Lower lobe of right lung (tissue), 2 donors: Measurements from ENCODE around the gene EXOC3. TPM values are rescaled to one million over a fixed set of nuclear protein-coding genes. Genes with fewer than 3 reads are reported as not detected.
A peak's percentile ranks its signal among the peaks of the same experiment; 100 is the strongest.

Experiments
- ATAC-seq, 2 donors: fragments of 200-7000 bp; cut with Tn5 transposase; one replicate each; pipeline ENCODE4 v1.9.1; 2020 to 2022; ENCODE audit warnings: mild to moderate bottlenecking in 2 of 2, moderate library complexity in 2 of 2
- DNase-seq: peaks from one replicate; pipeline ENCODE4 v3.0.0-alpha.2; 2020
- H3K27ac ChIP-seq: fragments of 200-600 bp; one replicate; pipeline ENCODE4 v1.8.0; 2022
- H3K27me3 ChIP-seq: fragments of 200-600 bp; one replicate; pipeline ENCODE4 v1.8.0; 2022; ENCODE audit warnings: low read depth
- H3K36me3 ChIP-seq: fragments of 200-600 bp; one replicate; pipeline ENCODE4 v1.8.0; 2022; ENCODE audit warnings: mild to moderate bottlenecking
- H3K4me1 ChIP-seq: fragments of 200-600 bp; one replicate; pipeline ENCODE4 v1.8.0; 2022
- H3K4me3 ChIP-seq: fragments of 200-600 bp; one replicate; pipeline ENCODE4 v1.8.0; 2022; ENCODE audit warnings: mild to moderate bottlenecking
- H3K9me3 ChIP-seq: fragments of 200-600 bp; one replicate; pipeline ENCODE4 v1.8.0; 2022
- CTCF ChIP-seq: fragments of 200-600 bp; IDR thresholded peaks from one replicate; pipeline ENCODE4 v1.8.0; 2022; ENCODE audit warnings: antibody characterized with exemption, mild to moderate bottlenecking
- intact Hi-C: fragments of 100-400 bp; cut with DNase I; formaldehyde crosslinking; loops from one replicate; pipeline ENCODE4 v1.11.0; 2022
- long read RNA-seq: library from polyadenylated mRNA; unstranded; transcript quantifications from one replicate; pipeline ENCODE4 v2.0.0, GENCODE V29; 2021
- total RNA-seq: library from RNA; stranded (reverse); fragmentation: NEBNext Ultra II Directional; extraction: Animal tissue kit (Norgen Biotek cat#: 25700); gene quantifications from one replicate; pipeline ENCODE4 v1.2.1, GENCODE V29; 2021
- donor health status: DM: no; HTN: yes; CAD: no; lungs with severe emphysema.

EXOC3 gene
- 58.9 TPM for total RNA-seq
- long read RNA-seq, transcript EXOC3-209 (13 exons, 2,825 nt), result major isoform, 64 of 104 reads
- long read RNA-seq, partial matches to known transcripts, result 18 of 104 reads
- long read RNA-seq, other reads (novel, unspliced or antisense), result 18 of 104 reads

GRCh38 chr5:442335-443238, at the start of gene EXOC3:
Gene EXOC3 (plus strand): TSS chr5:443176. CDS start chr5:446206, 3,030 bp downstream.
- H3K27me3 ChIP-seq, result no peaks in the 10 kb centered on the region
- H3K4me3 ChIP-seq, result peak within 1 kb of the TSS; percentile 94
- H3K9me3 ChIP-seq, result no peaks in the 10 kb centered on the region
- no peak for TF ChIP-seq CTCF
- peak within 1 kb of the TSS; percentile 90 for H3K27ac ChIP-seq
- ATAC-seq (peak; percentile 93 to 98), DNase-seq (peak; percentile 84)
- intact Hi-C loops, result no loop called here
- peaks cover 24% of the 10 kb centered on the region for H3K4me1 ChIP-seq
- peaks cover 19% of the 10 kb centered on the region for H3K36me3 ChIP-seq

GRCh38 chr5:393846-394275, 49.1 kb upstream of the EXOC3 start:
- H3K9me3 ChIP-seq, result no peaks in the 10 kb centered on the region
- no peaks in the 10 kb centered on the region for H3K27me3 ChIP-seq
- ATAC-seq, result no peak
- no peak for DNase-seq
- H3K27ac ChIP-seq, result no peak overlapping the region
- H3K4me1 ChIP-seq, result peaks cover 27% of the 10 kb centered on the region
- H3K4me3 ChIP-seq, result no peak overlapping the region
- intact Hi-C loops, result no loop called here
- no peak for TF ChIP-seq CTCF
- H3K36me3 ChIP-seq, result no peaks in the 10 kb centered on the region

DNA sequence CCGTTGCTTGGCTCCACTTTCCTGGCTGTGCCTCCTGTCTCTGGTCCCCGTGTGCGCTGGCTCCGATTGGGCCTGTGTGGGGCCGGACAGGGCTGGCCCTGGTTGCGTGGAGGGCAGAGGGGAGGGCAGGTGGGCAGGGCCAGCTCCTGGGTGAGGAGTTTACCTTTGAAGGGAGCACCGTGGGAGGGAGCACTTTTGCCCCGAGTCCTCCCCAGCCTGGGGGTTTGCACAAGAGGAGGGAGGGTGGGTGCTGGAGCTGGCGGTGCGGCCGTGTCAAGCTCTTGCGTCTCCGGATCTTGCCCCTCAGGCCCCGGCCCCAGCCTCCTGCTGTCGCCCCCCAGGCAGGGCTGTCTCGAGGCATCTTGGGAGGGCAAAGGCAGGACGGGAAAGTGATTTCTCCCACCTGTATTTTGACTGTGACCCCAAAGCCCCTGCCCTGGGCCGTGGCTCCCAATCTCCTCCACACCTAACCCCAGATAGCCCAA, 48.3 kb upstream of the EXOC3 start:
- Histone ChIP-seq H3K27ac (peak overlapping the region; percentile 73), H3K4me1 (peaks cover 35% of the 10 kb centered on the region)
- no peak for DNase-seq

GRCh38 chr5:395156-395920, 47.6 kb upstream of the EXOC3 start:
- no peaks in the 10 kb centered on the region for H3K27me3 ChIP-seq
- TF ChIP-seq CTCF, result no peak
- H3K36me3 ChIP-seq, result no peaks in the 10 kb centered on the region
- no peak for ATAC-seq
- H3K27ac ChIP-seq, result peak overlapping the region; percentile 73
- H3K9me3 ChIP-seq, result no peaks in the 10 kb centered on the region
- intact Hi-C loops, result no loop called here
- H3K4me1 ChIP-seq, result peaks cover 42% of the 10 kb centered on the region
- DNase-seq, result no peak
- H3K4me3 ChIP-seq, result no peak overlapping the region

More for the DNA sequence above, 48.3 kb upstream of the EXOC3 start:
- H3K9me3 ChIP-seq, result no peaks in the 10 kb centered on the region
- no peaks in the 10 kb centered on the region for H3K36me3 ChIP-seq
- no peak for TF ChIP-seq CTCF
- no peak overlapping the region for H3K4me3 ChIP-seq
- no peaks in the 10 kb centered on the region for H3K27me3 ChIP-seq
- intact Hi-C loops, result no loop called here
- peak in 1 of 2 donors; percentile 36 for ATAC-seq

DNA sequence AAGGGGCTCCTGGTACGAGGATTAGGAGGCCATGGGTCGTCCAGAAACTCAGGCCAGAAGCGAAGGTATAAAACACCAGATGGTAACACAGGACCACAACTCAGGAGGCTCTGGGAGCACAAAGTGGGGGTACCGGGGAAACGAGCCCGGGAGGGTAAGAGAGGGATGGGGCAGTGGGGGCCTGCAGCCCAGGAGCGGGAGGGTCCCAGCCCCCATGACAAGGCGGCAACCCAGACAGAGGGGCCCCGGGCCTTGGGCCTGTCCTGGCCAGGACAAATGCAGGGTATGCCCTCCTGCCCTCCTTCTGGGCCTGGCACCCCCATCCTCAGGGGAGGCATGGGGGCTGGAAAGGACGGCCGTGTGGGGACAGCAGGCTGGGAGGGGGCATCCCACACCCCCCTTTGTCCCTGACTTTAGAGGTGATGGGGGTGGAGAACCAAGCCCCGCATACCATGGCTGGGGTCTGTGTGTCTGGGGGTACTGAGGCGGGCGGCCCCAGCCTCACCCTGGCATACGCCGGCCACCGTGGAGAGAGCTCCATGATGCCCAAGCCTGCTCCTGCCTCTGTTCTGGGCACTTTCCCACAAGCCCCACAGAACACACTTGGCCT, 47.0 kb upstream of the EXOC3 start:
- H3K4me3 ChIP-seq, result no peak overlapping the region
- H3K9me3 ChIP-seq, result no peaks in the 10 kb centered on the region
- peak overlapping the region; percentile 73 for H3K27ac ChIP-seq
- H3K36me3 ChIP-seq, result no peaks in the 10 kb centered on the region
- ATAC-seq (no peak), DNase-seq (no peak)
- intact Hi-C loops, result no loop called here
- peaks cover 47% of the 10 kb centered on the region for H3K4me1 ChIP-seq
- H3K27me3 ChIP-seq, result no peaks in the 10 kb centered on the region
- no peak for TF ChIP-seq CTCF
